HG03558 (cell line): ENCODE data around the gene AUH.
"Not testable (repeated sequence)": the region's sequence is repeated elsewhere in the genome, so short reads cannot be mapped to it uniquely, and the experiment has no call there.

Source experiments
- ATAC-seq: cut with Tn5 transposase; IDR thresholded peaks from one replicate; pipeline ENCODE4 v1.9.1; 2021; ENCODE audit warnings: moderate number of reproducible peaks; ENCODE audit not compliant: unreplicated experiment; ENCODE audit errors: extremely low read depth

The AUH gene

DNA sequence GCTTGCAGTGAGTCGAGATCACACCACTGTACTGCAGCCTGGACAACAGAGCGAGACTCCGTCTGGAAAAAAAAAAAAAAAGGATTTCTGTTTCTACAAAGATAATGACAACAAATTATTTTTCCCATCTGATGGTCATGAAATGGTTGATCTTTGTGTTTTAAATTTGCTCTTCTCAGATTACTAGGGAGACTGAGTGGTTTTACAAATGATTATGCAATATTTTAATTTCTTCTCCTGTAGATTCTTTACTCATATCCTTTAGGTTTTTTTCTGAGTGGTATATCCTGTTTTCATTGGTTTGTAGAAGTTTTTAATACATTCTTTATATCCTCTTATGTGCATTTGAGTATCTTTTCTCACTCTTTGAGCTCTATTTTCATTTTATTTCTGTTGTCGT is 20.6 kb upstream of the AUH start:
- ATAC-seq: no peak

DNA sequence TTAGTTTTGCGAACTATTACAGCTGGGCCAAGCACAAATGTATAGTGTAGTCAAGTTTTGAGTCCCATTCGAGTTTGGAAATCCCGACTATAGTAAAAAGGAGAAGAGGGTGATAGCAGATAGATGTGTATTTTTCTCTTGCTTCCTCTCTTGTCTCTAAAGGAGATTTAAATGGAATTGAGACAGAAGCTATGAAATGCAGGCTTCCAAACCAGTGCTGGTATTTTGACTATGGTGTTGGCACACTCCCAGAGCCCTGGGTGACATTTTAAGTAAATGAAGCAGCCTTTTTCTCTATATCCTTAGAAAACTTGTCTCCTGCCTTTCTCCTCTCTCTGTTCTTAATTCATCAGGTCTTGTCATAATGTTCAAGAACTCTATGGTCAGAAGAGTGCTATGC is 17.7 kb upstream of the AUH start:
- ATAC-seq: no peak

DNA sequence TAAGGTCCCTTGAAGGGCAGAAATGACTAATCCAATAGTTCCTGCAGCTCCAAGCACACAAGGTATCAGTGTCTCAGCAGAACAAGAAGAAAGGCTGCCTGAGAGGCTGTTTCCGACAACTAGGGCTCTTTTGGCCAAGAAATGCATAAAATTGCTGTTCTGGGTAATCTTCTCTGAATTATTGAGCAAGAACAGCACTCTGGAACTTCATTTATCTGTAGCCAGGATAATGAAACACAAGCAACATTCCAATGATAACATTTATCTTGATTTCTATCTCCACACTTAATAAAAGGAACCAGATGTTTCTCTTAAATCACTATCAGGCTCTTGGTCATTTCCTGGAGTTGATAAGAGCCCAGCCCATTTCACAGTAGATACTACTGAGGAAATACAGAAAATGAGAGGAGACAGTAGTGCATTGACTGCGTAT is 17.0 kb upstream of the AUH start:
- no peak for ATAC-seq

DNA sequence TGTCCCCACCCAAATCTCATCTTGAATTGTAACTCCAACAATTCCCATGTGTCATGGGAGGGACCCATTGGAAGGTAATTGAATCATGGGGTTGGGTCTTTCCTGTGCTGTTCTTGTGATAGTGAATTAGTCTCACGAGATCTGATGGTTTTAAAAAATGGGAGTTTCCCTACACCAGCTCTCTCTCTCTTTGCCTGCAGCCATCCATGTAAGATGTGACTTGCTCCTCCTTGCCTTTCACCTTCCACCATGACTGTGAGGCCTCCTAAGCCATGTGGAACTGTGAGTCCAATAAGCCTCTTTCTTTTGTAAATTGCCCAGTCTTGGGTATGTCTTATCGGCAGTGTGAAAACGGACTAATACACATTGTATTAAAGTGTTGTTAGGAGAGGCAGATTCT is 16.3 kb upstream of the AUH start:
- ATAC-seq: not testable (repeated sequence)

DNA sequence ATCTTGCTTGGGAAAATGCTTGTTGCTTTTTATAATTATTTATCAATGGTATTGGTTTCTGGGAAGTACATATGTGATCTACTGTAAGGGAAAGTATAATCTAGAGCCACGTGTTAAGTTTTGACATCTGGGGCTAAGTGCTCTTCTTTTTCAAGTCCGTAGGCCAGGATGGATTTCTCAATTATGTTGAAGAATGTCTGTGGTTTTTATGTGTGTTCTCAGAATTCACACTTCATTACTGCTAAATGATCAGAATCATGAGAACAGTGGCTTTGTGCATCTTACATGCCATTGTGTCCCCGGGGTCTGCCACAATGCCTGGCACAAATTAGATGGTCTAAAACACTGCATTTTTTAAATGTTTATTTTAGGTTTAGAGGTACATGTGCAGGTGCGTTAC is 14.5 kb upstream of the AUH start:
- ATAC-seq: no peak

DNA sequence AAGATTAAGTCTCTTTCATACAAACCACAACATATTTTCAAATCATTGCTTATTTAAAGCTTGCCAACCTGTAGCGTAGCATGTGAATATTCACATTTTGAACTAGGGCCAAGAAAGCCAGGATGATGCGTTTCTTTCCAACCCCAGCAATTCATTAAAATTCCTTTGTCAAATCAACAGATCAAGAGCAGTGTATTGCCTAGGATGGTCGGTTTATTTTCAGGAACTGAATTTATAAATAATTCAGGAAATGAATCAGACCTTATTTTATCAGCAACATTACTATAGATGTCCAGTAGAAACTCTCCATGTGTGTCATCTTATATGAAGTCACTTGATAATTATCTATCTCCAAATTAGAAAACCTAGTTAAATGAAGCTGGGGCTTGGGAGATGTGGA is 13.2 kb upstream of the AUH start:
- ATAC-seq: no peak

DNA sequence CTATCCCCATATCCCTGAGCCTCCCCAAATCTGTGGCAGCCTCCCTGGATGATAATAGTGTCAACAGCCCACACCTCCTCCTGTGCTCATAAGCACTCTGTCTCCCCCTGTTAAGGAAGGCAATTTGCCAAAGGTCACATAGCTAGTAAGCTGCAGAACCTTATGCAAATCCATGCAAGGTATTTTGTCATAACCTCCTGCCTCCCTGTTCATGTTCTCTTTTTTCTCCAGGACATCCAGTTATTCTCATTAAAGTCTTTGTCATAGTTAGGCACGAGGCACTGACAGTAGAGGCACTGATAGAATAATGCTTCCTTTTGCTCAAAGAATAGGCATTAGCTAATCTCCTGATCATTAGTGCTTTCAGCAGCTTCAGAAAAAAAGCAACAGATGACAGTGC is 10.2 kb upstream of the AUH start:
- no peak for ATAC-seq

DNA sequence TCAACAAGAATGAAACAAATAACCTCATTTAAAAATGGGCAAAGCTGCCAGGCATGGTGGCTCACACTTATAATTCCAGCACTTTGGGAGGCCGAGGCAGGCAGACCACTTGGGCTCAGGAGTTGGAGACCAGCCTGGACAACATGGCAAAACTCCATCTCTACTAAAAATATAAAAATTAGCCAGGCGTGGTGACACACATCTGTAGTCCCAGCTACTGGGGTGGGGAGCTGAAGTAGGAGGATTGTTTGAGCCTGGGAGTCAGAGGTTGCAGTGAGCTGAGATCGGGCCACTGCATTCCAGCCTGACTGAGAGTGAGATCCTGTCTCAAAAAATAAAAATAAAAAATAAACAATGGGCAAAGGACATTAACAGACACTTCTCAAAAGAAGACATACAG is 8.3 kb upstream of the AUH start:
- ATAC-seq: not testable (repeated sequence)

DNA sequence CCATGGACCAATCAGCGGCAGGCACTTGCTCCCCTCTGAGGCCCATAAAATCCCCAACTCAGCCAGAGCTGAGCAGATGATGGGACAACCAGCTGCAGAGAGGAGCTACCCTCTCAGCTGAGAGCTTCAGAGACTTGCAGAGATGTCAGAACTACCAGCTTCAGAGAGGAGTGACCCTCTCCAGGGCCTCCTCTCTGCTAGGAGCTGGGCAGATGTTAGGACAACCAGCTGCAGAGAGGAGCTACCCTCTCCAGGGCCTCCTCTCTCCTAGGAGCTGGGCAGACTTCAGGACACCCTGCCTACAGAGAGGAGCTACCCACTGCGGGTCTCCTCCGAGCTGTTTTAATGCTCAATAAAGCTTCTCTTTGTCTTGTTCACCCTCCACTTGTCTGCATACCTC is 3.0 kb upstream of the AUH start:
- ATAC-seq: no peak

DNA sequence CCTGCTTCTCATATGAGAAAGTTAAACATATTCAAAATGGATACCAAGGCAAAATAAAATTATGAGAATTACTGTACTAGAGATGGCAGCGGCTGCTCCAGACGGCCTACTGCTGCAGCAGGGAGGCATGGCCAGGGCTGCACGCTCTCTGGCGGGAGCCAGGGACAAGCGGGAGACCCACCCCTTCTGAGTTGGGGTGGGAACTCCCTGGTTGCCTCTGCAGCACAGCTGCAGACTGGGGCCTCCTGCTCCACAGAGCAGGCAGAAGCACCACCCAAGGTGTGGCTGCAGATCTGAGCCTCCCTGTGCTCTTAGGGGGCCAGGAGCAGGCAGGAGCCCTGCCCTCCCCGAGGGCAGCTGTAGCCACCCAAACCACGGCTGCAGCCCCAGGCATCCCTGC is 2.3 kb upstream of the AUH start:
- no peak for ATAC-seq

DNA sequence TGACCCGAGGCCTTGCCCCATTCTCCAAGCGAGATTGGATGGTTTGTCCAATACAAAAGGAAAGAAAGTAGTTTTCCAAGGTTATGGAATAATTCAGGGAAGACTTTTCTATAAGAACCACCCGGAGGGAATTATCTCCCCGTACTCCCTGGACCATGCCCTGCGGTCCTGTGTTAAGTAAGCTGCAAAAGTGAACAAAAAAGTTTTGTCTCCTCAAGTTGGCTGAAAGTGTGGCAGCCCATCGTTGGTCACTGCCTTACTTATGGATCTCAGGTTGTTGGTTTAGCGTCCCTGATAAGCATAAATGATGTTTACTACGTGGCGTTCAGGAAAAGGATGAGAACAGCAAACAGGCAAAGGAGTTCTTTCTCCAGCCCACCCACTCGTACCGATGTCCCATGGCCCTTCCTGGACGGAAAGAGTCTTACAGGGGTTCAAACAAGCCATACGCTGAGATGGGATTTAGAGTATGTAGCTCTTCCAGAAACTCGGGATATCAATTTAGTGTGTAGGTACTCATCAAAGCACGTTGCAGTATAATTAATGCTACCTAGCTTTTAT is 413 bp upstream of the AUH start:
- ATAC-seq: no peak

DNA sequence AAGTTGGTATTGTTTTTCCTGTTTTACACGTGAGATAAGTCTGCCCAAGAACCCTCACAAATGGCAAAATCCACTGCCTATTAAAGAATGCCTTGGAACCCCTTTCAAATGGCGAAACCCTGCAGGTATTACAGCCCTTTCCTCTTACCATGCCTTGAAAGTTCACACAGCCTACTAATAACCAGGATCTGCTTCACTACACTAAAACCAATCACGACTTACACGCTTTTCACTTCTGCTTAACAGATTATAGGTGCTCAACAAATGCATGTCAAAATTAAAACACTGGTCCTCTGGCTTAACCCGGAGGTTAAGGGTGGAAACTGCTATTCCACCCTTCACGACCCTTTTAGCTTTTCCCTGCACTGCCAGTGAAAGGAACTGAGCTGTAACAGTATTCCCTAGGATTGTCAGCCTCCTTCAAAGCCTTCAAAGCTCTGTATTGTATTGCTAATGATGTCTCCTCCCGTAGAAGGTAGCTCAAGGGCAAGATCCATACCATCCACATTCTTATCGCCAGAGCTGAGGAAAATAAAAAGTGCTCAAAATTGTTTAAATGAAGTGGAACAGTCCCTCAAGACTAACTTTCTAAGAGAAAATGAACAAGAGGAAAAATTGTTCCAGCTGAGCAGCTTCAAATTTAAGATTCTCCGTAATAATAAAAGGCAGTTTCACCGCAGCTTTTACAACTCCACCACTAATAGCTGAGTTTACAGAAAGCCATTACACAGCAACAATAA is 997 bp downstream of the AUH start:
- ATAC-seq: no peak

DNA sequence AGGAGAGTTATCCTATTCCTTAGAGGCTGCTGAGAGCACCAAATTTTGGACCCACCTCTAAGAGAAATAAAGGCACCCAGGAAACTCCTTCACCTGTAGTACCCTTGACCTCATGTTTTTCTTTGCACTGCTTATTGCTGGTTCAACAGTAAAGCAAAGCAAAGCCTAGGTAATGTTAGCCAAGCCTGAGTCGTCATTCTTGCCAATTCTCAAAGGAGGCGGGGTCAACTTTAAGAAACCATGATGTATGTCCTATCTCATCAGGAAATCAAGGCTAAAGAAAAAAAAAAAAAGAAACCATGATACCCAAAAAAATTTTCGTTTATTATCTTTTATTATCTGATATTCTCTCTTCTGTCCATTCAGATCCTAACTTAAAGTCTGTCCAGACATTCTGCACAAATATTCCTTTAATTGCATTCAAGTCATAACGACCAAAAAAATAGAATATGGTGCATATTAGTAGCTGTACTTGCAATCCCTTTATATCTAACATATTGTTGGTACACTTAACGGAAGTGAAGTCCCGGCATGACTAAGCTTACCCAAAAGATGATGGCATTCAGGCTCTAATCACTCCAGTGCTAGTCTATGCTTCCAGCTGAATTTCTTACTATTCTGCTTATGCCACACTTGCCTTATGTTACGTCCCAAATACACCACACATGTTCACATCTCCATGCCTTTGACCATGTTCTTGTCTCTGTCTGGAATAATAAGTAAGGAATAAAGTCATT is 1.8 kb downstream of the AUH start:
- no peak for ATAC-seq

DNA sequence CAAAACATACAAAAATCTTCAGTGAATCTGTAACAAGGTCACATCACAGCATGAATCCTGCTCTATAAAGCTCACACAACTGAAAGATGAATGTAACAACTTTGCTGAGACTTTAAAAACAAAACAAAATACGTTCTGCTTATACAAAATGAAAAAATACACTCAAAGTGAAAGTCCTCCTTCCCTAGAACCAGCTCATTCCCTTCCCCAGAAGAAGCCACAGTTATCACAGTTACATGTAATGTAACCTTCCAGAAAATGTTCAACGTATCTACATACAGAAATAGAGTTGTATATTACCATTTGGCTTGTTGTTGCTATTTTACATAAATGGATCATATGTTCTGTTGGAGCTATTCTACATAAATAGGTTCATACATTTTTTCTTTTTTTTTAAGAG is 2.6 kb downstream of the AUH start:
- ATAC-seq: no peak

DNA sequence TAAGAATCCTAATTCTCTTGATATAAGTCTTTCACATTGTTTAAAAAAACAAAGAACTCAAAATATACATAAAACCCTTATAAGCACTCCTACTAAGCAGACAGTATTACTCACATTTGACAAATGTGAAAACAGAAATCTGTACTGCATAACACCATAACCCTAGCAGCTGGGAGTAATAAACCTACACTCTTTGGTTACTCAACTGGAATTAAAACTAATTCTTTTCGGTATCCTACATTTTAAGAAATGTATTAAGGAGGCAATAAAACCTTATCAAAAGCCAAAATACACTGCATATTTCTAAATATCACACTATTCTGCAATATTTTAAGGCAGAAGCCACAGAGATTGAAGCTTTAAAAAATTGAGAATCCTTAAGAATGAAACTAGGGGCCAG is 6.8 kb downstream of the AUH start:
- no peak for ATAC-seq

DNA sequence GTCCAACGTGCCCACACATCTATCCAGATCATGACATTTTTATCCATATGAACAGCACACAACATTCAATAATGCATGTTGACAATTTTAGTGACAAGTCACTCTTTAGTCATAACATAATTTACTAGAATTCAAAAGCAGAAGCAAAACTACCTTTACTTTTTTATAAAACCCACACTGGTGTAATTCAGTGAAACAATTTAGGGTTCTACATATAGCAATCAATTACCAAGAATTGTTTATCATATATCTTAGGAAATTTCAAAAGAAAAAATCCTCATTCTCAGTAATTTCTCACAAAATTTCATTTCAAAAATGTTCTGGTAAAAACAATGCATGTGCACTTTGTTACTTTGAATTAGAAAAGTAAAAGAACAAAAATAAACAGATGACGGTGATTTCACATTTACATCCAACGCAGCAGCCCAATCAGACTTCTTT is 12.6 kb downstream of the AUH start:
- no peak for ATAC-seq

DNA sequence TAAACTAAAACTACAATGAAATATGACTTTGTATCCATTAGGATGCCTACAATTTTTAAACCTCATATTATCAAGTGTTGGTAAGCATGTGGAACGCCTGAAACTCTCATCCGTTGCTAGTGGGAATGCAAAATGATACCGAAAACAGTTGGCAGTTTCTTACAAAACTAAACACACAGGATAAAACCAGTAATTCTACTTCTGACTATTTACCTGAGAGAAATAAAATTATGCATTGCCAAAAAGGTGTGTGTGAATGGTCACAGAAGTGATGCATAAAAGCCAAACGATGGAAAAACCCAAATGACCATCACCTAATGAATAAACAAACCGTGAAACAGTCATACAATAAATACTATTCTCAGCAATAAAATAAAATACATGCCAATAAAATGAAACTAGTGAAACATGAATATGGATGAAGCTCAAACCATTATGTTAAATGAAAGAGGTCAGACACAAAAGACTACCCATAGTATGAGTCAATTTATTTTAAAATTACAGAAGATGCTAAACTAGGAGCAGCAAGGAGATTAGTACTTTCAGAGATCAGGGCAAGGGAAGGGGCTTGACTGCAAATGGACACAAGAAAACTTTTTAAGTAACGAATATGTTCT is 13.4 kb downstream of the AUH start:
- no peak for ATAC-seq

DNA sequence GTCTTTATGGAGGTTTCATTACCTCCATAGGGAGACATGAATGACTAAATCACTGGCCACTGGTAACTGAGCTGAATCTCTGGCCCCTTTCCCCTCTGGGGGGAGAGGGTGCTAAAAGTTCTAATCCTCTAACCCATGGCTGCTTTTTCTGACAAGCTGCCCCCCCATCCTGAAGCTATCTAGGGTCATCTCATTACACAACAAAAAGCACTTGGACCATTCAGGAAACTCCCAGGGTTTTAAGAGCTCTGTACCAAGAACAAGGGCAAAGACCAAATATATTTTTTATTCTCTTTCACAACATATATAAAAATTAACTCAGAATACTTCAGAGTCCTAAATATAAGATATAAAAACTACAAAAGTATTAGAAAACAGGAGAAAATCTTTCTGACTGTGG is 14.3 kb downstream of the AUH start:
- no peak for ATAC-seq

DNA sequence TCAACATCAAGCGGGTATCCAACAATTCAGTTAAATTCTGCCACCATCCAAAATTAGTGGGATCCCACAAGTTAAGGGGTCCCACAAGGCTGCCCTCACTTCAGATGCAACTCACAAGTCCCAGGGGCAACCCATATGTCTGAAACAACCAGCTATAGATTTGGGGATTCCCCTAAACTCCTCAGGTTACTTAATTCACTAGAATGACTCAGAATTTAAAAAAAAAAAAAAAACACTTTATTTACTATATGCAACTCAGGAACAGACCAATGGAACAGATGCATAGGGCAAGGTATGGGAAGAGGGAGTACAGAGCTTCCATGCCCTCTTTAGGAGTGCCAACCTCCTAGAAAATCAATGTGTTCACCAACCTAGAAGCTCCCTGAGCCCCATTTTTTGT is 15.1 kb downstream of the AUH start:
- ATAC-seq: no peak

DNA sequence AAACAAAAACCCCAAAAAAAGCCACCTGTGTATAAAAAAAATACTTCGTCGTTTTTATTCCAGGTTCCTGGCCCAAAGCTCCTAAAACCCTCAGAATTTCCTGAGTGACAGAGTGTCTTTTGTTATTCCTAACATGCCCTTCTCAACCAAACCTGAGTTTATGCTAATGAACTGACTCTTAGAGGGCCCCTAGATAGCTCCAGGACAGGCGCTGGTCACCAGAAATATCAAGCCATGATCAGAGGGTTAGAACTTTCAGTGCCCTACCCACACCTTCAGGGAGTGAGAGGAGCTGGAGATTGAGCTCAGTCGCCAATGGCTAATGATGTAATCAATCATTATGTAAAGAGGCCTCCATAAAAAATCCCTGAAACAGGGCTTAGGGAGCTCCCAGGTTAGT is 15.7 kb downstream of the AUH start:
- ATAC-seq: no peak

DNA sequence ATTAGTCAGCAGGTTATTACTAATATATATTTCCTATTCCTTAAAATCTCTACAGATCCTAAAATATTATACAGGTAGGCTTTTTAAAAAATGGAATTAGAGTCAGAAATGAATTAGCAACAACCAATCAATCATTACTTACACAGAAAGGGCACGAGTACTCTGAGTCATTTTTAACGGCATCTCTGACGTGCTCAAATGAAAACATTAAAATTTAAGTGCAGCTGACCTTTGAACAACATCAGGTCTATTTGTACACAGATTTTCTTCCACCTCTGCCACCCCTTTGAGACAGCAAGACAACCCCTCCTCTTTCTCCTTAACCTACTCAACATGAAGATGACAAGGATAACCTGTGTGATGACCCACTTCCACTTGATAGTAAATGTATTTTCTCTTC is 19.1 kb downstream of the AUH start:
- no peak for ATAC-seq
